B cell (primary cell): Measurements from ENCODE around the gene GLIPR2.

Source experiments
- CTCF ChIP-seq: fragments of 200-600 bp; IDR thresholded peaks from one replicate; pipeline ENCODE4 v1.8.0; 2022; ENCODE audit warnings: antibody characterized with exemption, mild to moderate bottlenecking
- EZH2 ChIP-seq: IDR thresholded peaks from 2 replicates; pipeline ENCODE4 v1.6.1; 2012; ENCODE audit warnings: borderline replicate concordance, low read depth, mild to moderate bottlenecking, moderate library complexity, low read length; ENCODE audit not compliant: insufficient read depth, poor library complexity, severe bottlenecking

- TF ChIP-seq CTCF (no peak), EZH2 (no peak)
Observed at GRCh38 chr9:36154331-36154952, 17.9 kb downstream of the GLIPR2 start.
